HG03439 (cell line): ENCODE measurements around the gene SPG21.

ENCODE experiments used
- ATAC-seq: cut with Tn5 transposase; IDR thresholded peaks from one replicate; pipeline ENCODE4 v1.9.1; 2021; ENCODE audit warnings: mild to moderate bottlenecking, moderate library complexity; ENCODE audit not compliant: unreplicated experiment

SPG21 gene

GRCh38 chr15:64943512-64944225, 46.0 kb downstream of the SPG21 start:
- no peak for ATAC-seq

DNA sequence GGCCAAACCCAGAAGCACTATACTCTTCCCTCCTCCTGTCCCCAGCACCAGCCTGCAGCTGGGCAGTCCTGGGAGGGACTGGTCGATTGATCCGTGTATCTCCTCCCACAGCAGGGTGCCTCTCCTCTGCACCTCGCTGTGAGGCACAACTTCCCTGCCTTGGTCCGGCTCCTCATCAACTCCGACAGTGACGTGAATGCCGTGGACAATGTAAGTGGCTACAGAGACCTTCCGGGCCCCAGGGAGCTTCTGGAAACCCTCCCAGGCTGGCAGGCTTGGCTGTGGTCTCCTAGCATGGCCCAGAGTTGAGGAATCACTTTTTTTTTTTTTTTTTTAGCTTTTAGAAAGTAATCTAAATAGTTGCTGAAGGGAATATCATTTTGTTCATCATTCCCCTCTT, 47.4 kb downstream of the SPG21 start:
- no peak for ATAC-seq

DNA sequence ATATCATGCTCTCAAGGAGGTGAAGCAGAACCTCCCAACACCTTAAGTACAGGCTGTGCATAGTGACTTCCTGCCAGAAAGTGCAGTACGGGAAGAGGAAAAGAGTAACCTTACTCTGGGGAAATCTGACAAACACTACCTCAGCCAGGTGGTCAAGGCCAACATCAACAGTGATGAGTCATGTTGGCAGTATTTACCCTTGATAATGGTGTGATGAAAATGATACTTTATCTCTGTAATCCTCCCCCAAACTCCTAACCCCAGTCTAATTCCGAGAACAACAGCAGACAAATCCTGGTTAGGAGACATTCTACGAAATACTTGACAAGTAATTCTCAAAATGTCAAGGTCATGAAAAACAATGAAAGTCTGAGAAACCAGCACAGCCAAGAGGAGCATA, 51.5 kb downstream of the SPG21 start:
- no peak for ATAC-seq

DNA sequence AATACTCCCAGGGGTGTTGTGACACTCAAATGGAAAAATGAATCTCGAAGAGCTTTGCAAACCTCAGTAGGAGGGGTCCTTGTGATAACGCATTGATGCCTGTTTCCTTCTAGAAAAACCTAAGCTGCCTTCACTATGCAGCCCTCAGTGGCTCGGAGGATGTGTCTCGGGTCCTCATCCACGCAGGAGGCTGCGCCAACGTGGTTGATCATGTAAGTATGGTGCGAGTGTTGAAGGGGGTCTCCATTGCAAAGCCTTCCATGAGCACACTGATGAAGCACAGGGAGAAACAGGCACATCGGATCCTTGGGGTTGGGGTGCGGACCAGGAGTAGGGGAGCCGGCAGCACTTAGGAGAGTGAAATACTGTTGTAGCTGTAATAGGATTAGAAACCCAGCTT, 55.7 kb downstream of the SPG21 start:
- no peak for ATAC-seq

DNA sequence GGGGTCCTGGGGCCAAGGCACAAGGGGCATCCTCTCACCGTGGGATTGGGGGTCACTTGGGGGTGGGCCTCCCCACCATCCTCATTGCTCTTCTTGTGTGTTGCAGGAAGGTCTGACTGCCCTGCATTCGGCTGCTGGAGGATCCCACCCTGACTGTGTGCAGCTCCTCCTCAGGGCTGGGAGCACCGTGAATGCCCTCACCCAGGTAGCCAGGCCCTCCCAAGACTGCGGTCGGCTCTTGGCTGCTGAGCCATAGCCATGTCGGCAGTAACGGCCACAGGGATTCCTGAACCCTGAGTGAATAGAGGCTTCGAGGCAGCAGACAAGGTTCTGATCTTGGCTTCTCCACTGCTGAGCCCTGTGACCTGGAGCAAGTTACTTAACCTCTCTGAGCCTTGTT, 58.3 kb downstream of the SPG21 start:
- ATAC-seq: no peak

DNA sequence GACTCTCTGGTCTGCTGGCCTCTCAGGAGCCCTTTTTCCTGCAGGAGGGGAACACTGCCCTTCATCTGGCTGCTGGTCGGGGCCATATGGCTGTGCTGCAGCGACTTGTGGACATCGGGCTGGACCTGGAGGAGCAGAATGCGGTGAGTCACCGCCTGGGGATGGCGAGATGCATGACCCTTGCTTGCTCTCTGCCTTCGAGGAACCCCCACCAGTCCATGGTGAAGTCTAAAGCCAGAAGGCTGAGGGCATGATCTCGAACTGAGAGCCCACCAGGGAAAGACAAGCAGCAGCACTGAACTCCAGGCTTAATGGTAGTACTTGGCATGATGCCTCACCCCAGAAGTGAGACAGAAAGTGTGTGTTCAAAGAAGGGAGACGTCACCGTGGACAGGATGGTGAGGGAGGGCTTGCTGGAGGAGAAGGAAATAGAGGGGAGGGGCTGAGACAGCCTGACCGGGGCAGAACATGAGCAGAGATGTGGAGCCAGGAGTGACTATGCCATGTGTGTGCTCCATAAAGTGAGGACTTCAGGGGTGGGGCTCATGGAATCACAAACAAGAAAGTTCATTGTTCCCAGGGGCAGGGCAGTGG, 58.8 kb downstream of the SPG21 start:
- ATAC-seq: no peak

DNA sequence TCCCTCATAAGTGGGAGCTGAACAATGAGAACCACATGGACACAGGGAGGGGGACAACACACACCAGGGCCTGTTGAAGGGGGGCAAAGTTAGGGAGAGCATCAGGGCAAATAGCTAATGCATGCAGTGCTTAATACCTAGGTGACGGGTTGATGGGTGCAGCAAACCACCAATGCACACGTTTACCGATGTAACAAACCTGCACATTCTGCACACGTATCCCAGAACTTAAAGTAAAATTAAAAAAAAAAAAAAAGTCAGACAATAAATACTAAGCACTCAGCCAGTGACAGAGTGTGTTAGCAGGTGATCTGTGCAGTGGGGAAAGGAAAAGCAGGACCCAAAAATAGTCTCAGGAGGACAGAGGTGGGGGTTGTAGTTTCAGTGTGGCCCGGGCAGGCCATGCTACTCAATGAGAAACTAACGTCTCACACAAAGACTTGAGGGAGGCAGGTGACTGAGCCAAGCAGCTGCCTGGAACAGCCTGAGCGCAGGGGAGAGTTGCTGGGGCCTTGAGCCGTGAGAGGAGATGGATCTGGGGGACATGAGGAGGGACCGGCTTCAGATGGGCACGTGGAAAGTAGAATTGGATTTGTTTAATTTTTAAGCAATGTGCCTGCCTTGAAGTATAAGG, 59.6 kb downstream of the SPG21 start:
- no peak for ATAC-seq

- no peak for ATAC-seq
Measured at GRCh38 chr15:64928626-64929220, 61.0 kb downstream of the SPG21 start.

DNA sequence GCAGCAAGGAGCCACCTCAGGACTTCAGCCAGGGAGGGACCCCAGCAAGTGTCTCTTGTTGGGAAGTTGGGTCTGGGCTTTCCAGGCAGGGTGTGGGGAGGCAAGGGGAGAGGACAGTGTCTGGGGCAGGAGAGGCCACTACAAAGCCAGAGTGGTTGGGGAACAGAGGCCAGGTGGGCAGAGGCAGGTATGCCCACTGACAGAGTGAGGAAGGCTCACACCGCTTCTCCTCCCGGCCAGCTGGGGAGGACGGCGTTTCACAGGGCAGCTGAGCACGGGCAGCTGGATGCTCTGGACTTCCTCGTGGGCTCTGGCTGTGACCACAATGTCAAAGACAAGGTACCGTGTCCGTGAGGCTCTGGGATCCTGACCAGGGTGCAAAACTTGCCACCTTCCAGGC, 63.1 kb downstream of the SPG21 start:
- no peak for ATAC-seq

- no peak for ATAC-seq
Measured at GRCh38 chr15:64925335-64926330, 64.1 kb downstream of the SPG21 start.

- ATAC-seq: no peak
Measured at GRCh38 chr15:64923546-64923945, 66.2 kb downstream of the SPG21 start.

DNA sequence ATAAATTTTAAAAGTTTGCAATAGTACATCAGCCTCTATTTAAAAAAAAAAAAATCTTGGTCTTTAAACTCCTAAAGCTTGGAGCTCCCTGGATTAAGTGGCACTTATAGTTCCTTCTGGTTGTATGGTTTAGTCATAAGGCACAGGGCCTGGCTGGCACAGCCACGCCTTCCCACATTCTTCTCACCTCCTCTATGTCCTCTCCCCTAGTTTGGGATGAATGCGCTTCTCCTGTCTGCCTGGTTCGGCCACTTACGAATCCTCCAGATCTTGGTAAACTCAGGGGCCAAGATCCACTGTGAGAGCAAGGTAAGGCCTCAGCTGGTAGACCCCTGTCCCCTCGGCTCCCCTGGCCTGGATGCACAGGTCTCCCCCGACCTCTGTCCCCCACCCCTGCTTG, 68.0 kb downstream of the SPG21 start:
- no peak for ATAC-seq

GRCh38 chr15:64919721-64920120, 70.0 kb downstream of the SPG21 start:
- no peak for ATAC-seq

DNA sequence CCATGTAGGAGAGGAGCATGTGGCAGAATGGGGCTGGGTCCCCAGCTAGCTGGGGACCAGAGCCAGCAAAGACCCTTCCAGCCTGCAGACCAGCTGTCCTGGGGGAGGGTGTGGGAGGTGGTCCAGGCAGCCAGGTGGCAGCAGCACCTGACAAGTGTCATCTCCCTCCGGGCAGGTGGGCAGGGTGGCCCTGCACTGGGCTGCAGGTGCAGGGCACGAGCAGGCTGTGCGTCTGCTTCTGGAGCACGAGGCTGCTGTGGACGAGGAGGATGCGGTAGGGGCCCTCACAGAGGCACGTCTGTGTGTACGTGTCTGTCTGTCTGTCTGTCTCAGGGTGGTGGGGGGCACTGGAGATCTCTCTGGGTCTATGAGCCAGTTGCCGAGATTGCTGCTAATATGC, 72.5 kb downstream of the SPG21 start:
- no peak for ATAC-seq

DNA sequence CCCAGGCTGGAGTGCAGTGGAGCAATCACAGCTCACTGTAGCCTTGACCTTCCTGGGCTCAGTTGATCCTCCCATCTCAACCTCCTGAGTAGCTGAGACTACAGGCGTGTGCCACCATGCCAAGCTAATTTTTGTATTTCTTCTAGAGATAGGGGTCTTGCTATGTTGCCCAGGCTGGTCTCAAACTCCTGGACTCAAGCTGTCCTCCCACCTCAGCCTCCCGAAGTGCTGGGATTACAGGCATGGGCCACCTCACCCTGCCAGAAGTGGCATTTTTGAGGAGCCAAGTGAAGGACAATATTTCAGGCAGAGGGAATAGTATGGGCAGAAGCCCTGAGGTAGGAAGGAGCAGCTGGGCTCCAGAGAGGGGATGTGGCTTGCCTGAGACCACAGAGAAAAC, 73.3 kb downstream of the SPG21 start:
- ATAC-seq: no peak

DNA sequence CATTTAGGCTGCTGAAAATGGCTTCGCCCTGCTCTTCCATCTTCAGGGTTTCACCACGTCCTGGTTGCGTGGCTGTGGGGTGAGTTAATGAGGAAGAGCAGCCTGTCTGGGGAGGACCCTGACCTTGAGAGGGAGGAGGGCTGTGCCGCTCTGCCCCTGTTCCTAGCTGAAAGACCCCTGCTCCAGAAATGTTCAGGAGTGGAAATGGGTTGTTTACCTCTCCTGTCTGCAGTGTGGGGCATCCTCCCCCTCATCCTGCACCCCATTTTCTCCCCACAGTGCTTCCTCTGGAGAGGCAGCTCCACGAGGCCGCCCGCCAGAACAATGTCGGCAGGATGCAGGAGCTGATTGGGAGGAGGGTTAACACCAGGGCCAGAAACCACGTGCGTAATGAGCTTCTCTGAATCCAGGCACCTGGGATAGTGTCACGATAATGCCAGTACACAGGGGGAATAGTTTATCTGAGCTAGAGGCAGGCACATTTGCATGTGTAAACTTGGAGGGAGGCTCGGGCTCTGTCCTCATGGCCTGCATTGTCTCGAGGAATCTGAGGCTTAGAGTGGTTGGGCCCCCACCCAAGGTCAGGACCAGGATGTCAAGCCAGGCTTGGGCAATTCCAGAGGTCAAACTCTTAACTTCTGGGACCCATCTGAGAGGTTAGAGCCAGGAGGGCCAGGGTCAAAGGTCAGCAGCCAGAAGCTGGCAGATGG, 74.0 kb downstream of the SPG21 start:
- ATAC-seq: no peak
